ENCODE data around the gene WDFY4. TPM values are rescaled to one million over a fixed set of nuclear protein-coding genes. Genes with fewer than 3 reads are reported as not detected.

WDFY4 gene
- polyA plus RNA-seq, 1 of the 3 experiments (the other 2 are of a cell fraction): not detected

GRCh38 chr10:48653944-48654698 is 30.6 kb upstream of the WDFY4 start:
- 94% methylated on average over 4 of the region's 4 CpGs for WGBS (ENCODE audit: low lambda C conversion rate)
- H3K27me3 ChIP-seq (ENCODE audit: insufficient read depth): no peaks in the 10 kb centered on the region
- no peak overlapping the region for H2AFZ ChIP-seq (ENCODE audit: low read depth)
- peaks cover 0 to 7% of the 10 kb centered on the region in 2 experiments for H3K36me3 ChIP-seq (replicated peaks in 1 of 2; ENCODE audit: control insufficient read depth in 1 of 2, insufficient read depth in 2 of 2, low read length in 1 of 2)
- H3K9me3 ChIP-seq: no peaks in the 10 kb centered on the region
- H3F3A ChIP-seq (replicated peaks; ENCODE audit: insufficient read depth): no peaks in the 10 kb centered on the region
- peak overlapping the region in 1 of 2 experiments; percentile 74; a peak in 1 of 4 replicates for H3K27ac ChIP-seq (ENCODE audit: low read depth in 2 of 2, low read length in 1 of 2)
- peak overlapping the region; percentile 99 for H3K4me2 ChIP-seq
- CTCF ChIA-PET: interaction anchor here (1.1 to 14.1 kb wide), 5 partner anchors 57 to 869 kb away, joined by 3 to 662 read pairs (median 94); no protein-coding TSS in a partner anchor
- no peak overlapping the region for H3K9ac ChIP-seq
- no peak for DNase-seq
- H3K79me2 ChIP-seq (ENCODE audit: insufficient read depth): peaks cover 44% of the 10 kb centered on the region; the same call in 1 of the 2 replicates
- no peak for TF ChIP-seq CTCF (IDR thresholded peaks at IDR 0.05)
- TF ChIP-seq RFX5 (IDR thresholded peaks at IDR 0.05; ENCODE audit: low read length): no peak
- TF ChIP-seq CHD2 (IDR thresholded peaks at IDR 0.05; ENCODE audit: low read length, partially characterized antibody): no peak
- no peak for TF ChIP-seq FOSL2 (IDR thresholded peaks at IDR 0.05; ENCODE audit: borderline replicate concordance, low read depth)
- no peak for TF ChIP-seq POLR2AphosphoS5 (IDR thresholded peaks at IDR 0.05; ENCODE audit: low read depth, low read length)
- no peak for TF ChIP-seq EP300 (IDR thresholded peaks at IDR 0.05; ENCODE audit: borderline replicate concordance in 1 of 2, low read depth in 1 of 2, low read length in 1 of 2)
- TF ChIP-seq IRF3 (IDR thresholded peaks at IDR 0.05; ENCODE audit: low read depth, low read length): no peak
- peak overlapping the region in 1 of 2 experiments; percentile 35; a peak in 3 of 4 replicates for H3K4me3 ChIP-seq (ENCODE audit: low read depth in 2 of 2, low read length in 1 of 2)
- no peaks in the 10 kb centered on the region for H3K9me2 ChIP-seq
- peaks cover 5 to 20% of the 10 kb centered on the region in 2 experiments; a peak in 2 of 4 replicates for H3K4me1 ChIP-seq (ENCODE audit: control insufficient read depth in 1 of 2, insufficient read depth in 2 of 2, low read depth in 1 of 2, low read length in 1 of 2)
- POLR2A ChIA-PET: no interaction called here
- H4K20me1 ChIP-seq (ENCODE audit: insufficient read depth): no peaks in the 10 kb centered on the region

DNA sequence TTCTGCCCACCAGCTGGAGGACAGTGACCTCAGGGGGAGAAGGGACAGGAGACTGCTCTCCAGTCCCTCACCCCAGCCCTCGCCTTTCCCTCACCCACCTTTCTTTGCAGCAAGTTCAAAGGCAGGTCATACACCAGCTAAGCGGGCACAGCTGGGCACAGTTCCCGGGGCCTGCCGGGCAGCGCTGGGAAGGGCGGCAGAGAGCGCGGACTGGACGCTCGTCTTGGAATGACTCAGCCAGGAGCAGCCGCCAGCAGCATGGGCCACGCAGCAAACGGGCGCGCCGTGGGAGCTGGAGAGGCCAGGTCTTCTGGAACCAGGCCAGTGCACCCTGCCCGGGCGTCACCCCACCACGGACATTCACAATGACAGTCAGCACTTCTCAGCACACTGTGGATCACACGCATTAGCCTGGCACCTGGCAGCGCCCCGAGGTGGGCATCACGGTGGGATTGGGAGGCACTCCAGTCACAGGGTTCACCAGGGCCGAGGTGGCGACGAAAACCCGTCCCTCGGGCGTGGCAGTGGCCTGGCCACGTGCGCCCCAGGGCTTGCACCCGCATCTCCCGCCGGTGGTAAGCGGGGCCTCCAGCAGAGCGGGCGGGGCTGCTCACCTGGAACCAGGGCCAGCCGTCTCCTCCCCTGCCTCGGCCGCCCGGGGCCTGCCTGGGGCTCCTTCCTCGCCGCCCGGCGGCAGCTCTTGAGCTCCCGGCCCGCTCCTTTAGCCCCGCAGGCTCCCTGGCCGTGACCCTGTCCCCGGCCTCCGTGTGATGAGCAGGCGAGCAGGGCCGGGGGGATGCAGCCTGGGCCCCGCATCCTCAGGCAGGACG is 29.0 kb upstream of the WDFY4 start:
- H4K20me1 ChIP-seq (ENCODE audit: insufficient read depth): no peaks in the 10 kb centered on the region
- H3K36me3 ChIP-seq (replicated peaks in 1 of 2; ENCODE audit: control insufficient read depth in 1 of 2, insufficient read depth in 2 of 2, low read length in 1 of 2): peaks cover 0 to 7% of the 10 kb centered on the region in 2 experiments
- CTCF ChIA-PET: interaction anchor here (0.5 to 14.1 kb wide), 157 partner anchors 8 to 1106 kb away, joined by 3 to 662 read pairs (median 6); partner anchors contain the start of genes ARHGAP22, LRRC18, OGDHL and WDFY4
- no peaks in the 10 kb centered on the region for H3F3A ChIP-seq (replicated peaks; ENCODE audit: insufficient read depth)
- no peaks in the 10 kb centered on the region for H3K9me2 ChIP-seq
- WGBS (ENCODE audit: low lambda C conversion rate): 0% methylated on average over 27 of the region's 55 CpGs
- POLR2A ChIA-PET: interaction anchor here (0.8 to 2.5 kb wide), 6 partner anchors 31 to 292 kb away, joined by 3 to 25 read pairs (median 4); partner anchors contain the start of gene ARHGAP22
- DNase-seq: peak; percentile 71
- H3K9me3 ChIP-seq: no peaks in the 10 kb centered on the region
- peak overlapping the region; percentile 75 for H3K9ac ChIP-seq
- peaks cover 37% of the 10 kb centered on the region; the same call in 1 of the 2 replicates for H3K79me2 ChIP-seq (ENCODE audit: insufficient read depth)
- H3K27ac ChIP-seq (ENCODE audit: low read depth in 2 of 2, low read length in 1 of 2): peak overlapping the region; percentile 69 to 74; a peak in 3 of 4 replicates
- peak overlapping the region; percentile 53; the same call in 1 of the 2 replicates for H2AFZ ChIP-seq (ENCODE audit: low read depth)
- H3K4me3 ChIP-seq (ENCODE audit: low read depth in 2 of 2, low read length in 1 of 2): peak overlapping the region; percentile 69 to 71
- H3K4me2 ChIP-seq: peak overlapping the region; percentile 99
- H3K4me1 ChIP-seq (ENCODE audit: control insufficient read depth in 1 of 2, insufficient read depth in 2 of 2, low read depth in 1 of 2, low read length in 1 of 2): peaks cover 5 to 20% of the 10 kb centered on the region in 2 experiments; a peak in 2 of 4 replicates
- no peaks in the 10 kb centered on the region for H3K27me3 ChIP-seq (ENCODE audit: insufficient read depth)
- TF ChIP-seq RCOR1 (IDR thresholded peaks at IDR 0.05; ENCODE audit: low read length): peak; percentile 33; the same call in 1 of the 2 replicates
- peak; percentile 51 for TF ChIP-seq MXI1 (IDR thresholded peaks at IDR 0.05; ENCODE audit: low read depth, low read length)
- no peak for TF ChIP-seq GATA2 (CRISPR knock-in tag; IDR thresholded peaks at IDR 0.05)
- TF ChIP-seq FOSL2 (IDR thresholded peaks at IDR 0.05; ENCODE audit: borderline replicate concordance, low read depth): peak; percentile 84; the same call in 1 of the 2 replicates
- TF ChIP-seq CHD2 (IDR thresholded peaks at IDR 0.05; ENCODE audit: low read length, partially characterized antibody): peak; percentile 62
- peak; percentile 40 for TF ChIP-seq PBX3 (IDR thresholded peaks at IDR 0.05)
- TF ChIP-seq NFIC (IDR thresholded peaks at IDR 0.05; ENCODE audit: borderline replicate concordance): peak; percentile 90
- peak; percentile 97 for TF ChIP-seq RXRA (IDR thresholded peaks at IDR 0.05; ENCODE audit: borderline replicate concordance, low read depth)
- 0 out of 2 replicates have a peak, but pooled peaks have one; percentile 22 for TF ChIP-seq TEAD4 (IDR thresholded peaks at IDR 0.05; ENCODE audit: borderline replicate concordance, insufficient read depth)
- peak in 1 of 2 experiments; percentile 69; a peak in 1 of 4 replicates for TF ChIP-seq EP300 (IDR thresholded peaks at IDR 0.05; ENCODE audit: borderline replicate concordance in 1 of 2, low read depth in 1 of 2, low read length in 1 of 2)
- TF ChIP-seq TCF12 (IDR thresholded peaks at IDR 0.05): peak; percentile 81
